ENCODE data around the gene IGSF22.
"Not testable (repeated sequence)": the region's sequence is repeated elsewhere in the genome, so short reads cannot be mapped to it uniquely, and the experiment has no call there.

The IGSF22 gene

DNA sequence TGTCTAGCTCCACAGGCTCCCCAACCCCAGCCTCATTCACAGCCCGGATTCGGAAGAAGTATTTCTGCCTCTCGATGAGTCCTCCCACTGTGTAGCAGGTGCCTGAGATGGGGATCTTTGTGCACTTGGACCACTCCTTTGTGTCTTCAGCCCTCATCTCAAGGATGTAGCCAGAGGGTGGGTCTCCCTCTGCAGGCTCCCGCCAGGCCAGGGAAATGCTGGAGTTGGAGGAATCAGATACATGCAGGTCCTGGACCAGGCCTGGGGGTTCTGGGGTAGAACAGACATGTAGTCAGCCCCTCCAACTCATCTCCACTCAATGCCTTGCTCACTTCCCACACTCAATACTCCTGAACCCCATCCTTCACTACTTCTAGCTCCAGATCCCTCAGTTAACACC is 16.6 kb downstream of the IGSF22 start:
- DNase-seq, result no peak

GRCh38 chr11:18707811-18708340 is 18.1 kb downstream of the IGSF22 start:
- DNase-seq, result no peak

- DNase-seq, result no peak
Measured at GRCh38 chr11:18706330-18707243, 19.4 kb downstream of the IGSF22 start.

GRCh38 chr11:18705651-18706281 is 20.2 kb downstream of the IGSF22 start:
- DNase-seq, result no peak

DNA sequence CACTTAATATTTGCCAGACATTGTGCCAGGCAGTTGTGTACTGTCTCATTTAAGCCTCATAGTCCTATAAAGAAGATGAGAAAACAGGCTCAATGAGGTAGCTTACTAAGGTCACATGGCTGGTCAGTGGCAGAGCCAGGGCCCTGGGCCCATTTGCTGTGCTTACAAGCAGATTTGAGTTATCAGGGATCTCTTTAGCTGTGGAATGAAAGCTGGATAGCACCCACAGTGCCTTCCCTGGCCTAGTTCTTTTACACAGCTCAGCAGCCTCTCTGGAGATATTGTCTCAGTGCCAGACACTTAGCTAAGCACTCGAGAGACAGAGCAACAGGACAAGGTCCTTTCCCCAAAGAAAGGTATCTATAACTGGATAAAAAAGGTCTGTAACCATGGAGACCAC is 21.3 kb downstream of the IGSF22 start:
- DNase-seq, result no peak

DNA sequence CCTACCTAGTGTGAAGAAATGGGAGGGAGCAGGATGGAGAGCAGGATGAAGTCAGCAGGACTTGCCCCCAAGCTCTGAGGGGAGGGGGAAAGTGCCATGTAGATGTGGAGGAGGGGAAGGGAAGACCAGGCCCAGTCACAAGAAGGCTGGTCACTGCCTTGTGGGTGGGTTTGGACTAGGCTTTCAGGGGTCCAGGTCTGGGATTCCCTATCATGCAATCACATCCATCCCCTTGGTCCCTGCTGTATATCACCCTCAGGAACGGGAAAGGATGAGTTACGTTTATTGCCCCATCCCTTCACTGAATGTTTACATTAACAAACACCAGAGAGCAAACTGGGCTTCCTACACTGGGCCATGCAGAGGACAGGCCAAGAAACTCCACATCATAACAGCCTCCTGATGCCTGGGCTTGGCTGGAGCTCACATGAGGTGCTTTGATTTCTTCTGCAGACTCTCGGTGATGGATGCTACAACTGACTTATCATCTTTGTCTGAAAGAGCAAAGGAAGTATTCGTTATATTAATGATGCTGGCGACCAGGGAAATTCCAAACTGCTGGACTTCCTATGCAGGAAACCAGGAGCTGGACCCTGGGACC is 21.8 kb downstream of the IGSF22 start:
- no peak for DNase-seq

DNA sequence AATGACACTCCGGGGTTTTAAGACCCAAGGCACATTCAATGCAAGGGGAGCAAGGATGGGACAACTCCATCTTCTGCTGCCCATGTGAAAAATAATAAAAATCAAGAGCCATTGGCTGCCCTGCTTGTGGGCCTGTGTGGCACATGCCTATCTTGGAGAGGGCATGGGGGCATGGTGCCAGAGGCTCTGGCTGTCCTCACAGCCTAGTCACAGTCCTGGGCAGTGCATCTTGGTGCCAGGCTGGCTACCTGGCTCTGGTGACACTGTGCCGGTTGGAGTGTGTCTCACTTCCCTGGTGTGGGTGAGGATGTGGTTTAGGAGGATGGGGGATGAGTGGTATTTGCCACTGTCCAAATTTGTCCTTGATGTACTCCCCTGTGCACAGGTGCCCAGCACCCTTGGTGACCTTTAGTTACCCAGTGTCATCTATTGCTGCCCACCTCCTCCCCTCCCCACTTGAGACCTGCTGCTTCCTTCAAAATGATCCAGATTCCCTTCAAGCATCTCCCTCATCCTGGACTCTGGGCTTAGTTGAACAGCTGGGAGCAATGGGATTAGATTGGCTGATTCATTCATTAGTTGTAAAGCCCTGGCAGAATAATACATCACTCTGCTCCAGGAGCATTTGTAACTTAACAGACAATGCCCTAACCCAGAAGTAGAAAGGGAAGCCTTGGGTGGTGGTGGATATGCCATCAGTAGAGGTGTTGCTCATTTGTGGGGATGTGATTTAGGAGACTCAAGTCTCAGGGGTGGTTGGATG is 22.8 kb downstream of the IGSF22 start:
- no peak for DNase-seq

DNA sequence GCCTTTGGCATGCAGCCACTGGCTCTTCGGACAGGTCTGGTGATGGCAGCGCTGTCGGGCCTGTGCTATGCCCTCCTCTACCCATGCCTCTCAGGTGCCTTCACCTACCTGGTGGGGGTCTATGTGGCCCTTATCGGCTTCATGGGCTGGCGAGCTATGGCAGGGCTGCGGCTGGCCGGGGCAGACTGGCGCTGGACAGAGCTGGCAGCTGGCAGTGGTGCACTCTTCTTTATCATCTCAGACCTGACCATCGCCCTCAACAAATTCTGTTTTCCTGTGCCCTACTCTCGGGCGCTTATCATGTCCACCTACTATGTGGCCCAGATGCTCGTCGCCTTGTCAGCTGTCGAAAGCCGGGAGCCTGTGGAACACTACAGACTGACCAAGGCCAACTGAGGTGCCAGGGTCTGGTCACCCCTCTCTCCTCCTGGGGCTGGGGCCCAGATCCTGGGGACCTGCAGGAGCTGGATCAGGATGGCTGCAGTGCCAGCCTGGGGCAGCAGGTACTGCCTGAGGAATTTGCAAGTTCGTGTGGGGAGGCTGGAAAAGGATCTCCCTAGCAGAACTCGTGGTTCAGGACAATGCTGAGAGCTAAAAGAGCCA is 24.3 kb downstream of the IGSF22 start:
- no peak for DNase-seq

GRCh38 chr11:18700872-18701271 is 25.1 kb downstream of the IGSF22 start:
- no peak for DNase-seq

DNA sequence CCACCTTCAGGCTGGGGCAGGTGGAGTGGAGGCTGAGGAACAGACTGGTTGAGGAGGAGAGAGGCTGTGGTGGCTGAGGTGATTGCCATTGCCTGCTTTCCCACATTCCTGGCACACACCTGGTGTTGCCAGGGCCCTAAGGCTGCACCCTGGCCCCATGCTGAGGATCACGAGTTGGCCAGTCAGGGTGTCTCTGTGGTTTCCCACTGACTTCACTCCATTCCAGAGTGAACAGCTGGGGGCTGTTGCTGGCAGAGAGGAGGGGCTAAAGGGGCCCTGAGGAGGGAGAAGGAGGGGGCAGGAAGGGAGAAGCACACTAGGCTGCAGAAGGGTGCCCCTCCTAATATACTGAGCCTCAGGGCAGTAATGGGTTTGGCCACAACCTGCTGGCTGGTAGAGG is 25.6 kb downstream of the IGSF22 start:
- DNase-seq, result no peak

GRCh38 chr11:18699848-18700261 is 26.1 kb downstream of the IGSF22 start:
- no peak for DNase-seq

GRCh38 chr11:18699269-18699596 is 26.8 kb downstream of the IGSF22 start:
- no peak for DNase-seq

- DNase-seq, result no peak
Measured at GRCh38 chr11:18698341-18699268, 27.4 kb downstream of the IGSF22 start, which contains the start of gene TMEM86A. TSS of gene TMEM86A (plus strand) at chr11:18698779. CDS start at chr11:18698887, 108 bp downstream.

DNA sequence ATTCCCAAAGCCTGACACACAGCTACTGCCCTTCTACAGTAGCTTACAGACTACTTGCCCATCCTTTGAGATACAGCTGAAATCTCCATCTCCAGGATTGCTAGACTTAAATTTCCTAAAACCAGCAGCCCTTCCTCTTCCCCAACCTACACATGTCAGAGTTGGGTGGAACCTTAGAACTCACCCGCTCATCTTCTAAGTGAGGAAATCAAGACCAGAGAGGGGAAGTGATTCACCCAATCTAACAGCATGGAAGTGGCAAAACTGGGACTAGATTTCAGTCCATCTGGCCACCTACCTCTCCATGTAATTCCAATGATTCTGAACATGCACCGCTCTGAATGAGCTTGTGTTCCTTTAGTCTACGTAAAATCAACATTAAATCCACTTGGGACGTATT is 28.4 kb downstream of the IGSF22 start:
- peak; percentile 4 for DNase-seq

GRCh38 chr11:18696638-18697225 is 29.3 kb downstream of the IGSF22 start:
- DNase-seq, result no peak

DNA sequence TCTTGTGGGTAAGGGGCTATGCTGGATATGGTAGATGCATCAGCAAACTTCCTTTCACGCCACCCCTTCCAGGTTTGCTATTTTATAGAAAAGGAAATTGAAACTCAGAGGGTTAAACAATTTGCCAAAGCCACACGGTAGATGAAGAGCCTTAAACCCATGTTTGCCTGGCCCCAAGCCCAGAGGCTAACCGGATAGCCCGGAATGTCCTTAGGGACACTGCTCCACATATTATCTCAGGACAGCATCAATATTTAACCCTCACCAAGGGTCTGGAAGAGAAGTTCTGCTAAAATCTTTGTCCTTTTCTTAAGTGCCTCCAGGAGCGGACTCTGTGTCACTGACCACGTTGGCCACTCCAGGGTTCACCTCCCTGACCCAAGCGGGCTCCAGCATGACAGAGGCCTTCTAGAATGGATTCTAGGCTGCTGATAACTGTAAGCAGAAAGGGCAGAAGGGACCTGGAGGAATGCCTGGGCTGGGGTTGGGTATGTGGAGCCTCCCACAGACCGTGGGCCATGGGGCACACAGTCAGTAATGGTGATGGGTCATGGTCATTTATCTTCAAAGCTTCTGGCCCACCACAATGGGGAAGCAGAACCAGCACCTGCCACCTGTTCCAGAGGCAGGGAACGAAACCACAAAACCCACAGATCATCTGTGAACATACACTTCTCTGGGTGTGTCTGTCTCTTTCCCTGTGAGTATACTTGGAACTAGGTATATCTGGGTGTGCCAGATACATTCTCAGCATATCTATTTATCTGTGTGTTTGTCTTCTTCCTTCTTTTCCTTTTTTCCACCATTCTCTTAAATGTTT is 32.8 kb downstream of the IGSF22 start:
- DNase-seq, result no peak

- not testable (repeated sequence) for DNase-seq
Measured at GRCh38 chr11:18691467-18692140, 34.4 kb downstream of the IGSF22 start.

- no peak for DNase-seq
Measured at GRCh38 chr11:18684267-18684666, 41.7 kb downstream of the IGSF22 start.

GRCh38 chr11:18682466-18682865 is 43.5 kb downstream of the IGSF22 start:
- DNase-seq, result no peak
